Measurements from ENCODE around the gene RPH3AL.

The RPH3AL gene

GRCh38 chr17:301681-302299, 50.8 kb downstream of the RPH3AL start:
- no peak for DNase-seq (ENCODE audit: low spot score)

- DNase-seq (ENCODE audit: low spot score), result no peak
Observed at GRCh38 chr17:300881-301280, 51.7 kb downstream of the RPH3AL start.

GRCh38 chr17:299546-299945, 53.1 kb downstream of the RPH3AL start:
- DNase-seq (ENCODE audit: low spot score), result no peak

- no peak for DNase-seq (ENCODE audit: low spot score)
Observed at GRCh38 chr17:298791-299450, 53.7 kb downstream of the RPH3AL start.

GRCh38 chr17:297758-298157, 54.8 kb downstream of the RPH3AL start:
- DNase-seq (ENCODE audit: low spot score), result no peak

GRCh38 chr17:296906-297690, 55.5 kb downstream of the RPH3AL start:
- no peak for DNase-seq (ENCODE audit: low spot score)

GRCh38 chr17:296379-296778, 56.2 kb downstream of the RPH3AL start:
- DNase-seq (ENCODE audit: low spot score), result no peak

GRCh38 chr17:292531-293382, 59.9 kb downstream of the RPH3AL start:
- DNase-seq (ENCODE audit: low spot score), result no peak

GRCh38 chr17:292016-292415, 60.6 kb downstream of the RPH3AL start:
- DNase-seq (ENCODE audit: low spot score), result no peak

- no peak for DNase-seq (ENCODE audit: low spot score)
Observed at GRCh38 chr17:291587-291986, 61.0 kb downstream of the RPH3AL start.

- no peak for DNase-seq (ENCODE audit: low spot score)
Observed at GRCh38 chr17:290626-291025, 62.0 kb downstream of the RPH3AL start.

- DNase-seq (ENCODE audit: low spot score), result no peak
Observed at GRCh38 chr17:290121-290521, 62.5 kb downstream of the RPH3AL start.

GRCh38 chr17:289409-289808, 63.2 kb downstream of the RPH3AL start:
- DNase-seq (ENCODE audit: low spot score), result no peak

GRCh38 chr17:288802-289356, 63.7 kb downstream of the RPH3AL start:
- DNase-seq (ENCODE audit: low spot score), result no peak

GRCh38 chr17:286571-286970, 66.0 kb downstream of the RPH3AL start:
- DNase-seq (ENCODE audit: low spot score), result no peak

GRCh38 chr17:285751-286422, 66.7 kb downstream of the RPH3AL start:
- no peak for DNase-seq (ENCODE audit: low spot score)

GRCh38 chr17:284676-285355, 67.8 kb downstream of the RPH3AL start:
- DNase-seq (ENCODE audit: low spot score), result no peak

- DNase-seq (ENCODE audit: low spot score), result no peak
Observed at GRCh38 chr17:283911-284675, 68.5 kb downstream of the RPH3AL start.

GRCh38 chr17:282912-283882, 69.4 kb downstream of the RPH3AL start:
- no peak for DNase-seq (ENCODE audit: low spot score)

All from pons (tissue), 1 donor.